Spleen (tissue), 7 donors: Measurements from ENCODE around the gene SKP1.

Experiments
- POLR2A ChIP-seq, 3 donors: fragments of 450-650 bp; IDR thresholded peaks; one replicate each; pipeline ENCODE4 v1.5.1; 2017; ENCODE audit warnings: antibody characterized with exemption in 3 of 3, mild to moderate bottlenecking in 1 of 3
- TF ChIP-seq, protein P1 (sequence below), 11 experiments: fragments of 200-600 bp in 7 of 11; fragments of 450-650 bp in 4 of 11; sonication (generic) in 4 of 11; IDR thresholded peaks in 8 of 11; conservative IDR thresholded peaks in 3 of 11; 1 replicate in 7 of 11; 2 replicates in 4 of 11; pipeline versions ENCODE4 v1.4.0 to v1.8.0; 2016 to 2021; ENCODE audit warnings: antibody characterized with exemption in 11 of 11, inconsistent platforms in 4 of 11, mild to moderate bottlenecking in 1 of 11
- donor health status: DM: no; HTN: no; CAD: no; lungs with moderate emphysema.
- donor health status: DM: no; HTN: no; CAD: no.
- donor health status: DM: no; HTN: no; CAD: no.

DNA sequence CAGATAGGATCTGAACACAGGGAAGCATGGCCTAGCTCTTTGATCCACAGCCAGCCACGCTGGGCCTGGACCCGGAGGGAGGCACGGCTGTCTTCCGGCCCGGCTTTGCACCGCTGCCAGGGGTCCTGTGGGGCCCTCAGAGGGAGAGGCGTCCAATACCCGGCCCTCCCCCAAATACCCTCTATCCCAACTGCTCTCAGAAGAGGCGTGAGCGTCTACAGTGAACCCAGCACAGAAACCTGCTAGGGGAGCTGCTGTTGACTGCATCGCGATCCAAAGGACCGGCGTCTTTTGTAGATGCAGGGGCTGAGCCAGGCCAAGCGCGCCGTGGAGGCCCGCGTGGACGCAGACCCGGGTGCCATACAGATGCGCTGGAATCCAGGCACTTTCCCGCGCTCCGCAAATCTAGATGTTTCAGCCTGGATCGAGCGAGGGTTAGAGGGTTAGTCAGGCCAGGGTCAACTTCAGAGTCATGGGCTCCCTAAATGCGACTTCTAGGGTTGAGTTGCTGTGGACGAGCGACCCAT is 63.3 kb downstream of the SKP1 start:
- TF ChIP-seq POLR2A (IDR thresholded peaks at IDR 0.05): no peak
- TF ChIP-seq, protein P1, sequence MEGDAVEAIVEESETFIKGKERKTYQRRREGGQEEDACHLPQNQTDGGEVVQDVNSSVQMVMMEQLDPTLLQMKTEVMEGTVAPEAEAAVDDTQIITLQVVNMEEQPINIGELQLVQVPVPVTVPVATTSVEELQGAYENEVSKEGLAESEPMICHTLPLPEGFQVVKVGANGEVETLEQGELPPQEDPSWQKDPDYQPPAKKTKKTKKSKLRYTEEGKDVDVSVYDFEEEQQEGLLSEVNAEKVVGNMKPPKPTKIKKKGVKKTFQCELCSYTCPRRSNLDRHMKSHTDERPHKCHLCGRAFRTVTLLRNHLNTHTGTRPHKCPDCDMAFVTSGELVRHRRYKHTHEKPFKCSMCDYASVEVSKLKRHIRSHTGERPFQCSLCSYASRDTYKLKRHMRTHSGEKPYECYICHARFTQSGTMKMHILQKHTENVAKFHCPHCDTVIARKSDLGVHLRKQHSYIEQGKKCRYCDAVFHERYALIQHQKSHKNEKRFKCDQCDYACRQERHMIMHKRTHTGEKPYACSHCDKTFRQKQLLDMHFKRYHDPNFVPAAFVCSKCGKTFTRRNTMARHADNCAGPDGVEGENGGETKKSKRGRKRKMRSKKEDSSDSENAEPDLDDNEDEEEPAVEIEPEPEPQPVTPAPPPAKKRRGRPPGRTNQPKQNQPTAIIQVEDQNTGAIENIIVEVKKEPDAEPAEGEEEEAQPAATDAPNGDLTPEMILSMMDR (IDR thresholded peaks at IDR 0.05 in 8 of 11, conservative IDR thresholded peaks at IDR 0.05 in 3 of 11): no peak
